HS-5 (cell line): ENCODE data around the gene HAGHL.

Source experiments
- DNase-seq: peaks from one replicate; pipeline ENCODE4 v3.0.0-alpha.2; 2012; ENCODE audit warnings: low read depth

HAGHL gene

GRCh38 chr16:721765-722540 is 5.0 kb upstream of the HAGHL start:
- no peak for DNase-seq

GRCh38 chr16:722835-723633 is 3.9 kb upstream of the HAGHL start:
- DNase-seq, result no peak

- no peak for DNase-seq
These were observed 3.2 kb upstream of the HAGHL start for GRCh38 chr16:723695-724094.

DNA sequence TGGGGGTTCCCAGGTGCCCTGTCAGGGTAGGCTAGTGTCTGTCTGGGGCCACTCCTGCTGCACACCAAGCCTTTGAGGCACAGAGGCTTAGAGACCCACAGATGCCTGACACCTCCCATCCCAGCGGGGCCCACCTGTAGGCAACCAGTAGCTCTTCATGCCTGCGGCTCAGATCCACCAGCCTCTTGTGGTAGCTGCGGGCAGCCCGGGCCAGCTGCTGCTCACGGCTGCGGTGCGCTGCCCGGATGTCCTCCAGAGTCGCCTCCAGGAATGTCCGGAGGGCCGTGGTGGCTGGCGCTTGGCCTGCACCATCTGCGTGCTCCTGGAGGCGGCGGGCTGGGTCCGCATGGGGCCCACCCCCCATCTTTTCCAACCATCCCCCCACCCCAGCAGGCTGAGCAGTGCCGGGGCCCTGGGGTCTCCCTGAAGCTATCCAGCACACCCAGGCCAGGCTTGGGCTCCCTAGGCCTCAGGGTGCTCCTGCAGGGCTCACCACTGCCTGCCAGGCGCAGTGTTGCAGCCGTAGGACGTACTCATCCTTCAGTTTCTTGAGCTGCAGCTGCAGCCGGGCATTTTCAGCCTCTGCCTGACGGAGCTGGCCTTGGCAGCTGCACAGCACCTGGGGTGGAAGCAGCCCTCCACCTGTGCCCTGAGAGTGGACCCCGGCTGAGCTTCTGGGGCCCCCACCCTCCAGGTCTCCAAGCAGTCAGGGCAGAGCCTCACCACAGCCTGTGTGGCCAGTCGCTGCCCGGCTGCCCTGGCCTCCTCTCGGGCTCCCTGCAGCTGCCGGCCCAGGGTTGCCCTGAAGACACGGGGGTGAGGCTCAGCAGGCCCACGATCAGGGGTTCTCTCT is 2.5 kb upstream of the HAGHL start:
- DNase-seq, result no peak

- no peak for DNase-seq
These were observed 1.9 kb upstream of the HAGHL start for GRCh38 chr16:725041-725376.

DNA sequence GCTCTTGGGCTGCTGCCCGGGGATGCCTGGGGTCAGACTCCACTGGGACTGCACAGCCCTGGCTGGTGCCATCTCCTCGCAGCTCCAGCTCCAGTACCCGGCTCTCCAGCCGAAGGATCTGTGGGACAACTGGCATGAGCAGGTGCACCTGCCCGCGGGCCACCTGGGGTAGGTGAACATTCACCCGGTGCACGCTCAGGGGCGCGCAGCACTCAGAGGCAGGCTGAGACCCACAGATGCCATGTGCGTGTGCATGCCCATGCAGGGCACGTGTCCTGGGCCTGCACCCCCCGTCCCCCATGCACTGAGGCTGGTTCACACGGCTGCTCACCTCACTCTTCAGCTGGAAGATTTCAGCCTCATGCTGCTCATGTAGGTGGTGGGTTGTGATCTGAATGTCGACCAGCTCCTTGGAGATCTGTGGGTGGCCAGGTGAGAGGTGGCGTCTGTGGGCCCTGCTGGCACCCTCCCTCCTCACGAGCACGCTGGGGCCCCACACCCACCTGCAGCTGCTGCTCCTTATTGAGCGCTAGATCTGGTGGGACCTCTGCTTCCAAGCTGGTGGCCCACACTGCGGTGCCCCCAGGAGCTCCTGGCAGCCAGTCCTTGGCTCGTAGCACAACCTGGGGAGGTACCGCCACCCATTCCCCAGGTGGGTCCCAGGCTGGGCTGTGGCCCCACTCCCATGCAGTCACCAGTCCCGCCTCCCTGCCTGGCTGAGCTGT is 1.3 kb upstream of the HAGHL start:
- no peak for DNase-seq

DNA sequence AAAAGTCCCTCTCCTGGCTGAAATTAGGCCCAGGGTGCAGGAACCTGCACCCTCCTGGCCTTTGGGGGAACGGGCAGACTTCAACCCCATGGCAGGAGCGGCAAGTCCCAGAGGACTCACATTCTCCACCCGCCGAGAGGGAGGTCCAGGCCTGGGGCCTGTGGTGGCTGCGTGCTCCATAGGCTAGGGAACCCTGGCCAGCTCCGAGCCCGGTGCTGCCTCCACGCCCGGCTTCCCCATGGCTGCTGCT is 793 bp upstream of the HAGHL start:
- DNase-seq, result no peak

DNA sequence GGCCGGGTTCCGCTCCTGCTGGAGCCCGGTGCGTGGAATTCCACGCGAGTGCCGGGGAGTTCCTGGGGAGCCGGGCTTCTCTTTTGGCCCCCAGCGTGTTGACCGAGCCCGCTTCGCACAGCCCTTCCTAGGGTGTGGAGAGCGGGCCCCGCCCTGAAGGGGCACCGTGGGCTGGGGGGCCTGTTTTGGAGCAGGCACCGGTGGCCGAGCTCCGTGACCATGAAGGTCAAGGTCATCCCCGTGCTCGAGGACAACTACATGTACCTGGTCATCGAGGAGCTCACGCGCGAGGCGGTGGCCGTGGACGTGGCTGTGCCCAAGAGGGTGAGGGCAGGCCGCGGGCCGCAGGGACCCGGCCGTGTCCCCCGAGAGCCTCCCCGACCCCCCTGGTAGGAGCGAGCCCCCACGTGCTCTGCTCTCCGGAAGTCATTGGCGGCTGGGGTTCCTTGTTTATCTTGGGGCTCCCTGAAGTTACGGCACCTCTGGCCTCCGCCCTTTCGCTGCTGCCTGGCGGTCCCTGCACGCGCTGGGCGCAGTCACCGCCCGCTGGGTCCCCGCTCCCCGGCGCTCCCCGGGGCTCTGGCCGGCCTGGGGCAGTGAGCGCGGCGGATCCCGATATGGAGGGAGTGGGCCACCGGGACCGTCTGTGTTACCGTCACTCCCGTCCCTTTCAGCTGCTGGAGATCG is 528 bp downstream of the HAGHL start:
- DNase-seq, result no peak

GRCh38 chr16:728131-728889 is 1.4 kb downstream of the HAGHL start:
- DNase-seq, result no peak

- DNase-seq, result no peak
These were observed 2.2 kb downstream of the HAGHL start for GRCh38 chr16:728890-729744.

DNA sequence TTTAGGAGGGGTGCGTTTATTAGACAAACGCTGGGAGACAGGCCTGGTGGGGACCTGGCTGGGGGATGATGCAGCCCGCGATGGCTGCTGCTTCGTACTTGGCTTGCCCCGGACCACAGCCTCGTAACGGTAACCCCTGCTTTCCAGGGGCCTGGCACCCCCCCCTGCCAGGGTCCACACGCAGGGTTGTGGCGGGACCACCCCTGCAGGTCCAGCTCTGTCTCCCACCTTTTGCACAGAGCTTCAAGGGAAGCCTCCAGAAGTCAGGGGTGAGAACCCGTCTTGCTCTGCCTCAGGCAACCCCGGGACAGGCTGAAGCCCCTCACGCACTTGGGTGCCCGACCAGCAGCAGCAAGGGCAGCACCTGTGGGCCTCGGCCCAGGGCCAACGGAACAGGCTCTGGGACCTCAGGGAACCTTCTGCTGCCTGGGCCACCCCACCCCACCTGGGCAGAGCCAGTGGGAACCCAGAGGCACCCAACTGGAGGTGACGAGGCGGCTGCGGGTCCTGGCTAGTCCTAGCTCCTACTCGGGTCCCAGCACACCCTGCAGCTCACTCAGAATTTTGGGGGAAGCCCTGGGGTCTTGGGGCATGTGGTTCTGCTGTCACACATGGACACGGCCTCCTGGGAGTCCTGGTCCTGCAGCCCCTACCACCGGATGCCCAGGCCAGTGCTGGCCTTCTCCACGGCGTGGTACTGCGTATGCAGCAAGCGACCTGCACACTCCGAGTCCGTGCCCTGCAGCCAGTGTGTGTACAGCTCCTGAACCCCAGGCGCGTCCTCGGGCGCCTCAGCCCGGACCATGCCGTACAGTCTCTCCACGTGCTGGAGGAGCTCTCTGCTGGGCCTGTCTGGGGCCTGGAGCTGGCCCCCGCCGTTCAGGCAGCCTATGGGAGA is 3.1 kb downstream of the HAGHL start:
- no peak for DNase-seq

GRCh38 chr16:730666-731509 is 4.0 kb downstream of the HAGHL start:
- DNase-seq, result no peak

GRCh38 chr16:732332-732731 is 5.4 kb downstream of the HAGHL start:
- DNase-seq, result no peak

GRCh38 chr16:732936-733335 is 6.0 kb downstream of the HAGHL start:
- DNase-seq, result no peak

DNA sequence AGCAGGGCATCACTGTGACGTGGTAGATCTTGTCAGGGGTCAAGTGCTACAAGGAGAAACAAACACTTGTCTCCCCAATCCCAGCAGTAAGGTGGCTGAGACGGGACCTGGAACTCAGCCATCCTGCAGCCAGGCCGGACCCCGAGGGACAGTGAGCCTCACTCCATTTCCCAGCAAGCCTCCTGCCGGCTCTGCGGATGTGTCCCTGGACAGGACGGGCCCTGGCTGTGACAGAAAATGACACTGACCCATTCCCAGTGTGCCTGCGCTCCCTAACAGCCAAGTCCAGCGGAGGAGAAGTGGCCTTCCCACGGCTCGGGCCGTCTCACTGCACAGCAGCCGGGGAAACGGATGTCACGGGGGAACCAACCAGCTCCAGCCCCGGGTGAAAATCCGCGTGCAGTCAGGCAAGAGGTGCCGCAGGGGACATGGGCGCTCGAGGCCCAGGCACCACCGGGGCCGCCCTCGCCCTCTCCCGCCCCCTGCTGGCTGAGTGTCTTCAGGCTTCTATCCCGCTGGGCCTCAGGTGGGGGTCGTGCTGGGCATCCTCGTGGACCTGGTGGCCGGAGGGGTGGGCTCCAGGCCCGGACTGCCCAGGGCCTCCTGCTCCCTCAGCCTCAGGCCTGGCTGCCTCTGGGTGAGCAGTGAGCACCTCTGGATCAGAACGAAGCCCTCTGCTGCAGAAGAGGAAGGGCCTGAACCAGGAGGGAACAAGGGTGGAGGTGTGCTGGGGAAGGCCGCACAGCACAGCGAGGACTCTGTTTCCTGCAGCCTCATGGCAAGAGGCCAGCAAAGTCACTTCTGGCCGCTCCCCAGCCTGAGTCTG is 6.7 kb downstream of the HAGHL start:
- no peak for DNase-seq

GRCh38 chr16:734208-734980 is 7.5 kb downstream of the HAGHL start:
- DNase-seq, result no peak
